HCT116 (cell line): Measurements from ENCODE around the gene ECE1. TPM values are rescaled to one million over a fixed set of nuclear protein-coding genes. Genes with fewer than 3 reads are reported as not detected.

Experiments used
- ATAC-seq: fragments of 200-7000 bp; cut with Tn5 transposase; 2 replicates; pipeline ENCODE4 v1.9.1; 2020; ENCODE audit warnings: mild to moderate bottlenecking, moderate library complexity
- BruUV-seq: library from RNA; stranded (reverse); fragments of 400-500 nt; replicated peaks from 2 replicates; lab custom pipeline; 2021; lab: Mats Ljungman, UMichigan
- CTCF ChIA-PET: fragments of 300-600 bp; sonication (Branson Sonifier 250); formaldehyde crosslinking; loops from one replicate; lab custom pipeline; 2021; ENCODE audit warnings: antibody characterized with exemption; lab: Charles Lee
- POLR2A ChIA-PET: fragments of 300-600, 350-600 bp; sonication (Branson Sonifier 250); formaldehyde crosslinking; loops from one replicate; lab custom pipeline; 2021; ENCODE audit warnings: antibody characterized with exemption; lab: Charles Lee
- RAD21 ChIA-PET, 2 experiments: fragments of 300-600 bp; sonication (Branson Sonifier 250); formaldehyde crosslinking; loops; one replicate each; lab custom pipeline; 2023; ENCODE audit warnings: low total read pairs in 2 of 2; ENCODE audit not compliant: uncharacterized antibody in 2 of 2, unreplicated experiment in 2 of 2, low non-redundant PET in 1 of 2; lab: Charles Lee
- DNase-seq: peaks from one replicate; pipeline ENCODE4 v3.0.0-alpha.2; 2010; ENCODE audit warnings: low read depth, low spot score
- H2AFZ ChIP-seq: fragments of 200-600 bp; shearing (Covaris generic), sonication (generic); 2 replicates; pipeline ENCODE4 v1.6.1; 2017; ENCODE audit warnings: low read depth, mixed run types, mixed read lengths, antibody characterized with exemption, low read length; ENCODE audit not compliant: poor library complexity, severe bottlenecking
- H3K27ac ChIP-seq: 2 replicates; pipeline ENCODE4 v1.5.1; 2012; ENCODE audit warnings: low read depth, low read length
- H3K27me3 ChIP-seq: fragments of 200-600 bp; sonication (generic); 2 replicates; pipeline ENCODE4 v1.6.1; 2016; ENCODE audit warnings: mixed run types, low read length, mixed read lengths; ENCODE audit not compliant: insufficient read depth
- H3K36me3 ChIP-seq, 2 experiments: fragments of 200-500 bp in 1 of 2; fragments of 200-600 bp in 1 of 2; sonication (Bioruptor generic) in 1 of 2; sonication (generic) in 1 of 2; 2 replicates each; pipeline versions ENCODE4 v1.5.1 to v1.6.1; 2014 to 2016; ENCODE audit warnings: low read length in 2 of 2, inconsistent platforms in 1 of 2, mixed read lengths in 1 of 2, mixed run types in 1 of 2; ENCODE audit not compliant: insufficient read depth in 2 of 2, control insufficient read depth in 1 of 2
- H3K4me1 ChIP-seq, 2 experiments: fragments of 200-600 bp in 1 of 2; sonication (generic) in 1 of 2; 2 replicates each; pipeline versions ENCODE4 v1.5.1 to v1.6.1; 2012 to 2017; ENCODE audit warnings: low read length in 2 of 2, inconsistent platforms in 1 of 2, mild to moderate bottlenecking in 1 of 2, mixed read lengths in 1 of 2, mixed run types in 1 of 2, moderate library complexity in 1 of 2; ENCODE audit not compliant: insufficient read depth in 2 of 2, control insufficient read depth in 1 of 2
- H3K4me2 ChIP-seq: fragments of 200-600 bp; sonication (generic); 2 replicates; pipeline ENCODE4 v1.6.1; 2017; ENCODE audit warnings: mixed run types, low read length, mixed read lengths
- H3K4me3 ChIP-seq, 2 experiments: fragments of 200-600 bp in 1 of 2; sonication (generic) in 1 of 2; replicated peaks in 1 of 2; 2 replicates each; pipeline ENCODE4 v1.5.1; 2011 to 2016; ENCODE audit warnings: low read length in 2 of 2, control low read depth in 1 of 2, low read depth in 1 of 2, mild to moderate bottlenecking in 1 of 2, mixed read lengths in 1 of 2, mixed run types in 1 of 2
- H3K79me2 ChIP-seq: fragments of 200-600 bp; sonication (generic); 2 replicates; pipeline ENCODE4 v1.6.1; 2017; ENCODE audit warnings: mild to moderate bottlenecking, mixed run types, low read length, moderate library complexity, mixed read lengths; ENCODE audit not compliant: insufficient read depth
- H3K9ac ChIP-seq: fragments of 200-600 bp; sonication (generic); 2 replicates; pipeline ENCODE4 v1.6.1; 2016; ENCODE audit warnings: low read length, mixed read lengths
- H3K9me2 ChIP-seq: fragments of 200-600 bp; sonication (generic), shearing (Covaris generic); 2 replicates; pipeline ENCODE4 v1.6.1; 2017; ENCODE audit warnings: mixed run types, mild to moderate bottlenecking, moderate library complexity; ENCODE audit not compliant: insufficient read depth
- H3K9me3 ChIP-seq, 2 experiments: fragments of 200-500 bp in 1 of 2; fragments of 200-600 bp in 1 of 2; sonication (Bioruptor generic) in 1 of 2; sonication (generic) in 1 of 2; 2 replicates each; pipeline ENCODE4 v1.6.1; 2014 to 2017; ENCODE audit warnings: low read length in 2 of 2, mixed read lengths in 2 of 2, inconsistent platforms in 1 of 2, low read depth in 1 of 2, mild to moderate bottlenecking in 1 of 2, mixed run types in 1 of 2, moderate library complexity in 1 of 2; ENCODE audit not compliant: control insufficient read depth in 1 of 2, insufficient read depth in 1 of 2
- H4K20me1 ChIP-seq: fragments of 200-600 bp; sonication (generic), shearing (Covaris generic); 2 replicates; pipeline ENCODE4 v1.6.1; 2017; ENCODE audit warnings: mixed run types, mild to moderate bottlenecking, moderate library complexity; ENCODE audit not compliant: insufficient read depth
- ATF3 ChIP-seq: IDR thresholded peaks from 2 replicates; pipeline ENCODE4 v1.6.1; 2012
- CEBPB ChIP-seq: IDR thresholded peaks from 2 replicates; pipeline ENCODE4 v1.6.1; 2012; ENCODE audit warnings: low read depth
- EGR1 ChIP-seq: IDR thresholded peaks from 2 replicates; pipeline ENCODE4 v1.6.1; 2012; ENCODE audit warnings: low read depth
- ELF1 ChIP-seq: IDR thresholded peaks from 2 replicates; pipeline ENCODE4 v1.6.1; 2012; ENCODE audit warnings: low read depth, borderline replicate concordance
- EZH2phosphoT487 ChIP-seq: fragments of 200-600 bp; IDR thresholded peaks from 2 replicates; pipeline ENCODE4 v1.6.1; 2018; ENCODE audit warnings: antibody characterized with exemption, borderline replicate concordance
- FOSL1 ChIP-seq: IDR thresholded peaks from 2 replicates; pipeline ENCODE4 v1.6.1; 2012; ENCODE audit warnings: low read depth
- JUND ChIP-seq: IDR thresholded peaks from 2 replicates; pipeline ENCODE4 v1.6.1; 2012
- MAX ChIP-seq: IDR thresholded peaks from 2 replicates; pipeline ENCODE4 v1.6.1; 2012
- POLR2AphosphoS5 ChIP-seq: IDR thresholded peaks from 2 replicates; pipeline ENCODE4 v1.6.1; 2011; ENCODE audit warnings: mild to moderate bottlenecking, low read depth, low read length, moderate library complexity
- RAD21 ChIP-seq: IDR thresholded peaks from 2 replicates; pipeline ENCODE4 v1.6.1; 2012; ENCODE audit warnings: low read depth, mild to moderate bottlenecking
- SP1 ChIP-seq: IDR thresholded peaks from 2 replicates; pipeline ENCODE4 v1.6.1; 2012; ENCODE audit warnings: low read depth
- SRF ChIP-seq: IDR thresholded peaks from 2 replicates; pipeline ENCODE4 v1.6.1; 2012; ENCODE audit warnings: low read depth
- TCF7L2 ChIP-seq: IDR thresholded peaks from 2 replicates; pipeline ENCODE4 v1.7.0; 2011; ENCODE audit warnings: borderline replicate concordance, inconsistent platforms; ENCODE audit not compliant: insufficient read depth, insufficient read length; ENCODE audit errors: extremely low read depth
- ZBTB33 ChIP-seq: IDR thresholded peaks from 2 replicates; pipeline ENCODE4 v1.6.1; 2011; ENCODE audit warnings: mild to moderate bottlenecking, low read length, moderate library complexity; ENCODE audit not compliant: insufficient replicate concordance; ENCODE audit errors: extremely low read depth
- ZNF274 ChIP-seq: fragments of 200-500 bp; sonication (Bioruptor generic); IDR thresholded peaks from 2 replicates; pipeline ENCODE4 v1.6.1; 2014; ENCODE audit warnings: mild to moderate bottlenecking, low read depth, low read length, inconsistent platforms
- intact Hi-C: fragments of 100-400 bp; cut with micrococcal nuclease; formaldehyde crosslinking; loops from 2 replicates; pipeline ENCODE4 v1.10.0; 2022
- total RNA-seq: library from RNA; stranded (reverse); gene quantifications from one replicate; pipeline ENCODE4 v1.2.1, GENCODE V29; 2021; ENCODE audit not compliant: unreplicated experiment

The ECE1 gene
- total RNA-seq, 1 experiment from 2014 or later = 66.8 TPM

DNA sequence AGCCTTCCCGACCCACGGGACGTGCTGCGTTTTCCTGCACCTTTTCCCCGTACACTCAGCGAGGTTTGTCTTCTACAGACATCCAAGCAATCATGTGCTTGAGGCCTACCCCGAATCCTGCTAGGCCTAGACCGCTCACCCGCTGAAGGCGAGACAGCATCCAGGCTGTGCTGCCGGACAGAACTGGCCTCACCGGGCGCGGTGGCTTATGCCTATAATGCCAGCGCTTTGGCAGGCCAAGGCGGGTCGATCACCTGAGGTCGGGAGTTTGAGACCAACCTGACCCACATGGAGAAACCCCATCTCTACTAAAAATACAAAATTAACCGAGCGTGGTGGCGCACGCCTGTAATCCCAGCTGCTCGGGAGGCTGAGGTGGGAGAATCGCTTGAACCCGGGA is 54.1 kb downstream of the ECE1 start:
- Histone ChIP-seq H3K4me3 (no peak overlapping the region), H4K20me1 (no peaks in the 10 kb centered on the region)
- TF ChIP-seq FOSL1 (no peak), CEBPB (no peak), POLR2AphosphoS5 (no peak), SRF (no peak), ZBTB33 (no peak), ELF1 (no peak), MAX (no peak), ZNF274 (no peak), RAD21 (no peak), EZH2phosphoT487 (no peak), ATF3 (no peak), SP1 (no peak), EGR1 (no peak), JUND (no peak), TCF7L2 (no peak)
- TF ChIP-seq, all 23 proteins: peak for 0
- intact Hi-C loops = no loop called here
- ChIA-PET POLR2A (no interaction called here), CTCF (interaction anchor here (0.8 kb wide), 1 partner anchor 109 kb away, joined by 3 read pairs; no protein-coding TSS in a partner anchor), RAD21 (no interaction called here)
- H3K4me1 ChIP-seq = no peaks in the 10 kb centered on the region
- no peaks in the 10 kb centered on the region for H3K27me3 ChIP-seq
- H3K4me2 ChIP-seq = no peak overlapping the region
- DNase-seq = no peak
- no TSS peak for BruUV-seq
- no peaks in the 10 kb centered on the region for H3K9me3 ChIP-seq
- no peak overlapping the region for H2AFZ ChIP-seq
- ATAC-seq = no peak
- H3K27ac ChIP-seq = no peak overlapping the region
- no peaks in the 10 kb centered on the region for H3K79me2 ChIP-seq
- peaks cover 6 to 10% of the 10 kb centered on the region in 2 experiments; a peak in 3 of 4 replicates for H3K36me3 ChIP-seq
- no peak overlapping the region for H3K9ac ChIP-seq
- no peaks in the 10 kb centered on the region for H3K9me2 ChIP-seq
